RCC 7860 (cell line): ENCODE results near the gene SHKBP1.

Experiments used
- DNase-seq: peaks from one replicate; pipeline ENCODE4 v3.0.0-alpha.2; 2015; ENCODE audit warnings: low spot score
- FAIRE-seq: peaks from 2 replicates; lab custom pipeline; 2012; peaks lifted over from hg19 to GRCh38; lab: Jason Lieb, UNC

Gene SHKBP1

DNA sequence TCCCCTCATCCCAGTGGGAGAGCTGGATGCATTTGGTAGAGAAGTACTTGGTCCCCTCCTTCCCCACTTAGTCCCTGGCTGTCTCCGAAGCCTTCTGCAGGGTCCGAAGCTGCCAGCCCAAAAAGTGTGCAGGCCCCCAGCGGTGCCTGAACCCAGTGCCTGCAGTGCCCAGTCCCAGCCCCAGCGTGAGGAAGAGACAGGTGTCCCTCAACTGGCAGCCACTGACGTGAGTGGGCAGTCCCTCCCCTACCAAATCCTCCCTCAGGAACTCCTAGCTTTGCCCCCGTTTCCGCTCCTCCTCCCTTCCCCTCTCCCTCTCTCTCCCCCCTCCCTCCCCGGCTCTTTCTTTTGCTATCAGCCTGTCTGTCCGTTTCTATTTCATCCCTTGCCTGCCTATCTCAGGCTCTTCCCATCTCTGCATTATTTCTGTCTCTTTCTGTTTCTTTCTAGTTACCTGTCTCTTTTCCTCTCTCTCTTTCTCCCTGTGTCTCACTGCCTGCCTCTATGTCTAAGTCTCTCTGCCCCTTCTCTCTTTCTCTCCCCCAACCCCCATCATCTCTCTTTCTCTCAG lies 22.7 kb downstream of the SHKBP1 start:
- no peak for DNase-seq
- no peak for FAIRE-seq

DNA sequence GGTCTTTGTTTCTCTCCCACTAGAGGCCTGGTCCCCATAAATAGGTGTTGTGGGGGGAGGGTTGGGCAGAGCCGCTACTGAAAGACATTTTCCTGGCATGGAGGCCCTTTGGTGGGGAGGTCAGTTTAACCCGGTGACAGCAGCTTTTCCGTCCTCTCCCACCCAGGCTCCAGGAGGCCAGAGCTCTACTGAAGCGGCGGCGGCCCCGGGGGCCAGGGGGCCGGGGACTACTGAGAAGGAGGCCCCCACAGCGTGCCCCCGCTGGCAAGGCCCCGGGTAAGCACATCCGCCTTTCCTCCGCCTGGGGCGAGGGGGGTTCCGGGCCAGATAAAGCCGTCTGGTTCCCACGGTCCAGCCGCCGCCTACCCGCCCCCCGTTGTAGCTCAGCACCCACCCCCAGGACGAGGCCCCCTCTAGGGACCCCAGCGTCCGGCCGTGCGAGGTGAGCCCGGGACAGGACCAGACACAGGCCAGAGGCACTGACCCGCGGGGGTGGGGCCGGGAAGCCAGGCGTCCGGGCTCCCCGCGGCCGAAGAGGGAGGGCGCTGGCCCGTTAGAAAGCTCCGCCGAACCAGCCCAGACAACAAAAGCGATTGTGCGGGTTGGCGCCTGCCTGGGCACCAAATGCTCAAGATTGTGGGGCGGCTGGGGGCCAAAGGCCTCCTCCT lies 23.4 kb downstream of the SHKBP1 start:
- FAIRE-seq (no peak), DNase-seq (no peak)

DNA sequence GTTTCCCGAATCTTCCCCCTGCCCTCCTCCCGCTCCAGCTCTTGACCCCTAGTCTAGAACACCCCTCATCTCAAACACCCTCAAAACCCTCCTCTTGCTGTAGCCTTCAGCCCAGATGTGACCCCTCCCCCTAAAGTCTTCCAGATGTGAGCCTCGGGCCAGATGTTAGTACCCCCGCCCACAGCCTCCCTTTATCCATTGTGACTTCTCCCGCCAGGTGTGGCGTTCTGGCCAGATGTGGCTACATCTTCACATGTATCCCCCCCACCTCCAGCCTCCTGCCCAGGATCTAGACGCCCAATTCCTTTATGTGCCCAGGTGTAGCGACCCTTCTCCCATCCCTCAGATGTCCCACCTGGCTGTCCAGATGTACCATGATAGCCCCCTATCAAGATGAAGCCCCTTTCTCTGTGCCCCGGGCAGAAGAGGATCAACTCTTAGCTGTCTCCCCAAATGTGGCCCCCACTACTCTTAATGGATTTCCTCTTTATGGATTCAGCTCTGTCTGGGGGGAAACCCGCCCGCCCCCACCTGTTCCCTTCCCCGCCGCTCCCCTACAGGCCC lies 24.0 kb downstream of the SHKBP1 start:
- no peak for DNase-seq
- no peak for FAIRE-seq

DNA sequence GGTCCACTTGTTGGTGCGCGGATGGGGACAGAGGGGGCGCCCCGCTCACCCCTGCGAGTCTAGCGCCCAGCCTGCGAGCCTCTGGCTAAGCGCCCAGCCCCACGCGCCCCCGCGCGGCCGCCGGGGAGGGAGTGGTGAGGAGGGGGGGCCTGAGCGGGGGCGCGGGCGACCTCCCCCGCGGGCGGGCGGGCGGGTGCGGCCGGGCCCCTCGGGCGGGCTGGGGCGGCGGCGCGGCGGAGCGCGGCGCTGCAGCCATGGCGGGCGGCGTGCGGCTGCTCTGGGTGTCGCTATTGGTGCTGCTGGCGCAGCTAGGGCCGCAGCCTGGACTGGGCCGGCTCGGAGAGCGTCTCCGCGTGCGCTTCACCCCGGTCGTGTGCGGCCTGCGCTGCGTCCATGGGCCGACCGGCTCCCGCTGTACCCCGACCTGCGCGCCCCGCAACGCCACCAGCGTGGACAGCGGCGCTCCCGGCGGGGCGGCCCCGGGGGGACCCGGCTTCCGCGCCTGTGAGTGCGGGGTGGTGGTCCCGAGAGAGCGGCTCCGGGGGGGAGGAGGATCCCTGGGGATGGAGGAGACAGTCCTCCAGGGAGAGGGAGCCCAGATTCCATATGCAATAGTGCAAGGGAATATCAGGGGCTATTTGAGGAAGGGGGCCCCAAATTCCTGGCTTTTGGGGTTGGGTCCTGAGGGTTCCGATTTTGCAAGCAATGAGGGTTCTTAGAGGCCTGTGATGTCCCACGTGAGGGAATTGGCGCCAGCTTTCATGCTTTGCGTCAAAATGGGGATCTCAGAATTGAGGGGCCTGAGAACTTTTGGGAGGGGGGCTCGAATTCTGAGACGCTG lies 24.7 kb downstream of the SHKBP1 start, which contains the start of gene LTBP4:
TSS of gene LTBP4 (plus strand) at position 236 of the 841 bp plus-strand sequence. CDS start at position 255, 19 bp downstream.
- DNase-seq, result no peak
- FAIRE-seq, result no peak

DNA sequence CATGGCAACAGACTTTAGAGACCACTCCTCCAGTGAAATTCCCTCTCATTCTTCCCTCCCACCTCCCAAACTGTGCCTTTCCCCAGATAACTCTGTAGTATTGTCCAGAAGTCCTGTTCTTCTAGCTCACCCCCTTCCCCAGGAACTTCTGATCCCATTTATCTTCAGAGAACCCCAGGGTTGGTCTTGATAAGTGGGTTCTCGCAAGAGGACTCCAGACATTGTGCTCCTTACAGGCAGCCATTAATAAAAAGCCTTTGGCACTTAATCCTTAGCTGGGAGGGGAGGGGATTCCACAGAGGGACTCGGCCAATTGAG lies 26.4 kb downstream of the SHKBP1 start:
- no peak for FAIRE-seq
- no peak for DNase-seq

DNA sequence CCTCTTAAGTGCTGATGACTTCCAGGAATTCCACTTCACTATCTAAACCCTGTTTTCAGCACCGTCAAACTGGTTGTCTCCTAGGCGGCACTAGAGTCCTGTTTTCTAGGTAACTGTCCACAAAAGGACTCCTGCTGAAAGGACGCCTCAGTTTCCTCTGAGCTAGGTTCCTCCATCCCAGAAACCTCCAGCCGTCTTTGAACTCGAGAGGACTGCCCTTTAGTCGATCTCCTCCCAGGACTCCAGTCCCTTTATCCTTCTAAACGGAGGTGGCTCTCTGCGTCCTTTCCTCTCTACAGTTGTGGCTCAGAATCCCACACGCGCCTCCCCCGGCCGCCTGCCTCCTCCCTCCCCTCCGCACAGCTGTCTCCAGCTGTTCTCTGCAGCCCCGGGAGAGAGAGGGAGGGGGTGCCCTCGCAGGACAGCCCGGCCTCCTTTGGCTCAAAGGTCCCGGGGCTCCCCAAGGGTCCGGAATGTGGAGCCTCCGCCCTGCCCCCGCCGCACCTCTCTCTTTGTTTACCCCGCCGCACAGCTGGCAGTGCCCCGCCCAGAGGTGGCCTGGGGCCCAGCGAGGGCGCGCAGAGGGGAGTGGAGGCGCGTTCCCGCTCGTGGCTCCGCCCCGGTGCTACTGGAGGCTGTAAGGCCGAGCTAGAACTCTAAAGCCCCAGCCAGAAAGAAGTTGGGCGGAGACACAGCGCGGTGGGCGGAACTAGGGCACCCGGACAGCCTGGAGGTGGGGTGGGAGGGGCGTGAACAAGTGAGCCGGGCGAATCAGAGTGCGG lies 26.9 kb downstream of the SHKBP1 start:
- FAIRE-seq, result no peak
- peak; percentile 62 for DNase-seq

DNA sequence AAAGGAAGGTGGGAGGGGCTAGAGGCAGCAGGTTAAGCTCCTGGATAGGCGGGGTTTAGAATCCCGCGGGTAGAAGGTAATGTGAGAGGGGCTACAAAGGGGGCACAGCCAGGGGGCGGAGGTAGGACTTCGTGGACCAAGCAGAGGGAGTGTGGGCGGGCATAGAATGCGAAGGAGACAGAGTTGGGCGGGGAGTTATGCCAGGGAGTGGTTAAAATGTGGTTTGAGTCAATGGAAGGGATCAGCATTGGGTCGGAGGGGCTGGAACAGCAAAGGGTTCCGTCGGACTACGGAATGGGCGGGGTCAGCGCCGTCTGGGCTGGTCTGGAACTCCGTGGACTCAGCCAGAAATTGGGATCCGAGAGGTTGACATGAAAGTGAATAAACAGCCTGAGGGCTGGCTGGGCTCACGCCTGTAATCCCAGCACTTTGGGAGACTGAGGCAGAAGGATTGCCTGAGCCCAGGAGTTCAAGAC lies 27.5 kb downstream of the SHKBP1 start:
- DNase-seq, result no peak
- no peak for FAIRE-seq

DNA sequence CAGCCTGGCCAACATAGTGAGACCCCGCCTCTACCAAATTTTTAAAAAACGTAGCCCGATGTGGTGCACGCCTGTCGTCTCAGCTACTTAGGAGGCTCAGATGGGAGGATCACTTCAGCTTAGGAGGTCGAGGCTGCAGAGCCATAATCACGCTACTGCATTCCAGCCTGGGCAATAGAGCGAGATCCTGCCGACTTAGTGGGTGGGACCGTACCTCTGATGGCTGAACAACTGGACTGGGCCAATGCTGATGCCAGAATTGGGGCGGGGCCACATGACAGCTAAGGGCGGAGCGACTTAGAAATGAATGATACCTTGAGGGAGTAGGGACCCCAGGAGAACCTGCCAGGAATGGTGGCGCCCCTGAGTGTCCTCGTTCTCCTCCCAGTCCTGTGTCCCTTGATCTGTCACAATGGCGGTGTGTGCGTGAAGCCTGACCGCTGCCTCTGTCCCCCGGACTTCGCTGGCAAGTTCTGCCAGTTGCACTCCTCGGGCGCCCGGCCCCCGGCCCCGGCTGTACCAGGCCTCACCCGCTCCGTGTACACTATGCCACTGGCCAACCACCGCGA lies 28.1 kb downstream of the SHKBP1 start:
- FAIRE-seq (no peak), DNase-seq (no peak)

DNA sequence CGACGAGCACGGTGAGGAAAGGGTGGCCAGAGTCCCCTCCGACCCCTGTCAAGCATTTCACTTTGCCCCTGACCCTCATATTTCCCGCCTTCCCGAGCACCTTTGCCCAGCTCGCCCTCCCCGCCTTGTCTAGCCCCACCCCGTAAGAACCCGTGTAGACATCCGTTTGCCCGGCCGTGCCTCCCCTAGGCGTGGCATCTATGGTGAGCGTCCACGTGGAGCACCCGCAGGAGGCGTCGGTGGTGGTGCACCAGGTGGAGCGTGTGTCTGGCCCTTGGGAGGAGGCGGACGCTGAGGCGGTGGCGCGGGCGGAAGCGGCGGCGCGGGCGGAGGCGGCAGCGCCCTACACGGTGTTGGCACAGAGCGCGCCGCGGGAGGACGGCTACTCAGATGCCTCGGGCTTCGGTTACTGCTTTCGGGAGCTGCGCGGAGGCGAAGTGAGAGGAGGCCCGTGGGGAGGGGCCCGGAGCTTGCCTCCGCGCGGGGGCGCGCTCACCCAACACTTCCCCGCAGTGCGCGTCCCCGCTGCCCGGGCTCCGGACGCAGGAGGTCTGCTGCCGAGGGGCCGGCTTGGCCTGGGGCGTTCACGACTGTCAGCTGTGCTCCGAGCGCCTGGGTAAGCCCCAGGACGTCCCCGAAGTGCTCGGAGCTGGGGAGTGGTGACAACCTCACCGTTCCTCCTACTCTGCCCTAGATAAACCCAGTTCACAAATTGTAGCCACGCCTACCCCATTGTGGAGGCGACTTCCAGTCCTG lies 28.7 kb downstream of the SHKBP1 start:
- peak; percentile 50 for DNase-seq
- FAIRE-seq, result no peak

DNA sequence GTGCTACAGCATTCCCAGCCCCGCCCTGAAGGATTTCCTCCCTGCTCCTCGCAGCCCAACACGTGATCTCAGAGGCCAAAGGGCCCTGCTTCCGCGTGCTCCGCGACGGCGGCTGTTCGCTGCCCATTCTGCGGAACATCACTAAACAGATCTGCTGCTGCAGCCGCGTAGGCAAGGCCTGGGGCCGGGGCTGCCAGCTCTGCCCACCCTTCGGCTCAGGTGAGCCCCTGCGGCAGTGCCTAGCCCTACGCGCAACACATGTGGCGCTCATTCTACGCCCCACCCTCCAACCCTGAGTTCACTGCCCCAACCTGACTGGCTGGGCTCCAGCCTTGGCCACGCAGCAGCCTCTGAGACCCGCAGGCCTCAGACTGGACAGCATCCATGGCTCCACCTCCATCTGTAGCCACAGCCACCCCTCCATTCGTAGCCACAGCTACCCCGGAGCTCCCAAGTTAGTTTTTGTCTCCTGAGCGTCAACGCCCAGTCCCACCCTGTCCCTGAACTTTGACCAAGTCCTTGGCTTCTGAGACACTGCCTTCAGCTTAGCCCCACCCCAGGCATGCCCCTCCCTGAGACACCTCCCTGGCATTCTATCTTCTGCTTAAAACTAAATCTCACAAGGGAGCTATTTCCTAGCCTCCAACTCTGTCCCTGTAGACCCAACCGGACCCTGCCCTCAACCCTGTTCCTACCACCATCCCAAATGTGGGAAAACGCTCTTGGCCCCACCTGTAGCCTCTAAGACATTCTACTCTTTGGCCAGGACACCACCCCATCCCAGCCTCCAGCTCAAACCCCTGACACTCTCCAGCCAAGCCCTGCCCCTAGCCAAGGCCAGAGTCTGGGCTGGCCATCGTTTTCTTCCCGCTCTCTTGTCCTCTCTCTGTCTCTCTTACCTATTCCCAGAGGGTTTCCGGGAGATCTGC lies 30.9 kb downstream of the SHKBP1 start:
- DNase-seq, result no peak
- FAIRE-seq, result no peak

DNA sequence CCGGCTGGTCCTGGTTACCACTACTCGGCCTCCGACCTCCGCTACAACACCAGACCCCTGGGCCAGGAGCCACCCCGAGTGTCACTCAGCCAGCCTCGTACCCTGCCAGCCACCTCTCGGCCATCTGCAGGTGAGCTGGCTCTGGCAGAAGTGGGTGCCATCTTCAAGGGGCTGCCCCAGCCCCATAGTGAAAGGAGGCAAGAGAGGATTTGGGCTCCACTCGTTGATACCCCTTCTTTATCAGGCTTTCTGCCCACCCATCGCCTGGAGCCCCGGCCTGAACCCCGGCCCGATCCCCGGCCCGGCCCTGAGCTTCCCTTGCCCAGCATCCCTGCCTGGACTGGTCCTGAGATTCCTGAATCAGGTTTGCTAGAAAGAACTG lies 31.6 kb downstream of the SHKBP1 start:
- no peak for DNase-seq
- no peak for FAIRE-seq

DNA sequence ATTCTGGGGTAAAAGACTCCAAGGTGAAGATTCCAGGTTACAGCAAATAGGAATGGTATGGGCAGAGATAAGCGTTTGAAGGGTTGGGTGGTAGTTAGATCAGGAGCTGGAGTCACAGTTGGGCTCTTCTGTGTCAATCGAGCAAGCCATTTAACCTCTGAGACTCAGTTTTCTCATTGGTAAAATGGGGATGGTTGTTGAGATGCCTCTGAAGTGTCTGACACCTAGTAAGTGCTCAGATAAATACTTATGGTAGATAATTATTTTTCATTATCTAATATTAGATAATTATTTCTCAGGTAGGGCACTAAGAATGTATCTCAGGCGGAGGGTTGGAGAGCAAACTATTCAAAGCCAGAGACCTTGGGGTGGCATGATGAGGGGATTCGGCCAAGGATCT lies 32.3 kb downstream of the SHKBP1 start:
- DNase-seq (no peak), FAIRE-seq (no peak)

DNA sequence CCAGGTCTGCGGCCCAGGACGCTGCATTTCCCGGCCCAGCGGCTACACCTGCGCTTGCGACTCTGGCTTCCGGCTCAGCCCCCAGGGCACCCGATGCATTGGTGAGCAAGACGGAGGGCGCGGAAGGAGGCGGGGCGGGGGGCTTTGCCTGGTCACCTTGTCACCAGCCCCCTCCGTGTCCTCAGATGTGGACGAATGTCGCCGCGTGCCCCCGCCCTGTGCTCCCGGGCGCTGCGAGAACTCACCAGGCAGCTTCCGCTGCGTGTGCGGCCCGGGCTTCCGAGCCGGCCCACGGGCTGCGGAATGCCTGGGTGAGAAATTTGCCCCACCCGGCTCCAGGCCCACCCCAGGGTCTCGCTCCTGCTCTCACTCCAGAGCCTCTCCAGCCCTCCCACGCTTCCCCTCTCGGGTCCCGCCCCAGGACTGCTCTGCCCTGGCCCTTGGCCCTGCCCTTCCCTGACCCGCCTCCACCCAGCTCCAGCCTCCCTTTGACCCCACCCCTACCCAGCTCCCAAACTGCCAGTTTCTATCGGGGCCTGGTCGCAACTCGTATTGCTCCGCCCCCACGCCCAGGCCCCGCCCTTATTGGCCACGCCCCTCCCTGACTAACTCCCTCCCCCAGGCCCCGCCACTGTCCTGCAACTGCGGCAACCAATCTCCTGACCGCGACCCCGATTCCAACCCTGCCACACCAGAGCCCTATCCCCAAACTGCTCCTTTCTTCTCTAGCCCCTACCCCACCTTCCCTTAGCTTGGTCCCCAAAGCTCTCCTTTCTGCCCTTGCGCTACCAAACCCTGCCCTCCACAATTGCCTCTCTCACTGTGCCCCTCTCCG lies 33.1 kb downstream of the SHKBP1 start:
- DNase-seq (no peak), FAIRE-seq (no peak)

DNA sequence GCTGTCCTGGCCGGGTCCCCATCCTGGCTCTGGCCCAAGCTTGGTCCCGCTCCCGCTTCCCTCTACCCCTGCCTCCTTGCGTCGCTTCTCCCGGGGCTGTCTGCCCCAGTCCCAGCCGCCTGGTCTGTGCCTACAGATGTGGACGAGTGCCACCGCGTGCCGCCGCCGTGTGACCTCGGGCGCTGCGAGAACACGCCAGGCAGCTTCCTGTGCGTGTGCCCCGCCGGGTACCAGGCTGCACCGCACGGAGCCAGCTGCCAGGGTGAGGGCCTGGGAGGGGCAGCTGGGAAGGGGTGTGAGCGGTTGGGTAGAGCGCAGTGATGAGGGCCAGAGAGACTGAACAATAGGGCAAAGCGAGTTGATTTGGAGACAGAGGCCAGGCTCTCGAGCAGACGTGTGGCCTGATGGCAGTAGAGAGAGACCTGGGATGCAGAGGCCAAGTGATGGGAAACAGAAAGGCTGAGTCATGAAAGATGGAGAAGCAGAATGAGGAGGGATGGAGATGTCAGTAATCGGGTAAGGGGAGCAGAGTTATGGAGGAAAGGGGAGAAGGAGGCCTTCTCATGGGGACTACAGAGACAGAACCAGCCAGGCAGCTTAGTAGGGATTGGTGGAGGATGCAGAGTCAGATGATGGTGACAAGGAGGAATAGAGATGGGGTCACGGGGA lies 33.9 kb downstream of the SHKBP1 start:
- DNase-seq (no peak), FAIRE-seq (no peak)

DNA sequence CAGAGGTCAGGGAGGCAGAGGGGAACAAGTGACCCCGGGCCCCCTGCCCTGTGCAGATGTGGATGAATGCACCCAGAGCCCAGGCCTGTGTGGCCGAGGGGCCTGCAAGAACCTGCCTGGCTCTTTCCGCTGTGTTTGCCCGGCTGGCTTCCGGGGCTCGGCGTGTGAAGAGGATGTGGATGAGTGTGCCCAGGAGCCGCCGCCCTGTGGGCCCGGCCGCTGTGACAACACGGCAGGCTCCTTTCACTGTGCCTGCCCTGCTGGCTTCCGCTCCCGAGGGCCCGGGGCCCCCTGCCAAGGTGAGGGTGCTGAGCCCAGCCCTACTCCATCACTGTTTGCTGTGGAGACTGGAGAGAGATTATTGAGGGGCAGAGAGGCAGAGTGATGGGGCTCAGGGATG lies 34.4 kb downstream of the SHKBP1 start:
- FAIRE-seq (no peak), DNase-seq (no peak)

DNA sequence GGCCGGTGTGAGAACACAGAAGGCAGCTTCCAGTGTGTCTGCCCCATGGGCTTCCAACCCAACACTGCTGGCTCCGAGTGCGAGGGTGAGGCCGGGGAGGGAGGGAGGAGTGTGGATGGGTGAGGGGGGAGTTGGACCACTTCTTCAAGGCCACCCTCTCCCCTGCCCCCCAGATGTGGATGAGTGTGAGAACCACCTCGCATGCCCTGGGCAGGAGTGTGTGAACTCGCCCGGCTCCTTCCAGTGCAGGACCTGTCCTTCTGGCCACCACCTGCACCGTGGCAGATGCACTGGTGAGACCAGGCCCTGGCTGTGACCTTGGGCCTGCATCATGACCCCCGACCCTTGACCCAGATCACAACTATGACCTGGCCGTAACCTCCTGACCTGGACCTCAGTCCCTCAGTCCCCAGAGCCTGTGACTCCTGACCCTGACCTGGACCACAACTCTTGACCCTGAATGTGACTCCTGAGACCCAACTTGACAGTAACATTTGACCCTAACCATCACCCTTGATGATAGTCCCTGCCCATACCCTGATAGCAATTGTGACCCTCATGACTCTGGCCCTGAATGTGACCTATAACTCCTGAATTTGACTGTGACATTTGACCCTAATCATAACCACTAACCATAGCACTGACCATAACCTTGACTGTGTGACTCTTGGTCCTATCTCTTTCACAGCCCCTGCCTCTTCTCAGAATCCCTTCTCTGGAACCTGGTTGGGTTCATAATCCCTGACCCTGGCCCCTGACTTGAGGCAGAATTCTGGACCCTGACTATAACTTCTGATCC lies 35.4 kb downstream of the SHKBP1 start:
- DNase-seq, result no peak
- FAIRE-seq, result no peak
